ENCODE data around the gene ACAP1.

ACAP1 gene

GRCh38 chr17:7336240-7337175 lies at the start of gene ACAP1:
Gene ACAP1, plus strand, starts transcription at chr17:7336529. Its CDS starts 206 bp downstream, at chr17:7336735.
- peak; percentile 77 to 81 for DNase-seq

- no peak for DNase-seq
Measured at GRCh38 chr17:7289256-7290032, 46.9 kb upstream of the ACAP1 start.

- DNase-seq: no peak
Measured at GRCh38 chr17:7290166-7290565, 46.2 kb upstream of the ACAP1 start.

- no peak for DNase-seq
Measured at GRCh38 chr17:7290685-7291084, 45.6 kb upstream of the ACAP1 start.

- DNase-seq: no peak
Measured at GRCh38 chr17:7292194-7292593, 44.1 kb upstream of the ACAP1 start.

GRCh38 chr17:7292729-7293128 lies 43.6 kb upstream of the ACAP1 start:
- DNase-seq: no peak

GRCh38 chr17:7293159-7293558 lies 43.2 kb upstream of the ACAP1 start:
- no peak for DNase-seq

GRCh38 chr17:7293816-7294613 lies 42.3 kb upstream of the ACAP1 start:
- no peak for DNase-seq

GRCh38 chr17:7294614-7295153 lies 41.6 kb upstream of the ACAP1 start, which contains the start of gene YBX2:
Gene YBX2, minus strand, starts transcription at chr17:7294639. Its CDS starts 139 bp downstream, at chr17:7294500.
- peak; percentile 61 to 74 for DNase-seq

GRCh38 chr17:7295230-7296180 lies 40.8 kb upstream of the ACAP1 start:
- DNase-seq: no peak

- DNase-seq: peak; percentile 66 to 79
Measured at GRCh38 chr17:7296189-7296861, 40.0 kb upstream of the ACAP1 start.

- DNase-seq: no peak
Measured at GRCh38 chr17:7304179-7304578, 32.1 kb upstream of the ACAP1 start.

GRCh38 chr17:7306911-7307685 lies 29.2 kb upstream of the ACAP1 start, which contains the start of gene EIF5A:
Gene EIF5A, plus strand, starts transcription at chr17:7307628. Its CDS starts 2,008 bp downstream, at chr17:7309636.
- DNase-seq: peak; percentile 100

GRCh38 chr17:7307686-7308624 lies 28.4 kb upstream of the ACAP1 start:
- DNase-seq: peak in 1 of 2 donors; percentile 46

- peak; percentile 68 to 76 for DNase-seq
Measured at GRCh38 chr17:7308625-7309433, 27.5 kb upstream of the ACAP1 start.

- no peak for DNase-seq
Measured at GRCh38 chr17:7309628-7310027, 26.7 kb upstream of the ACAP1 start.

GRCh38 chr17:7311110-7311705 lies 25.1 kb upstream of the ACAP1 start:
- no peak for DNase-seq

Measured in stimulated activated CD4-positive, alpha-beta T cell treated with anti-CD3 and anti-CD28 coated beads, Interleukin-2, amount 100 ng/mL, for 48 hours (primary cell).